ENCODE results near the gene ELOVL1. TPM values are rescaled to one million over a fixed set of nuclear protein-coding genes. Genes with fewer than 3 reads are reported as not detected.

ELOVL1 gene
- total and polyA plus RNA-seq, 2 of the 13 experiments (the other 11 are each of a cell fraction or from before 2014, with no cell fraction given) = 55.2 to 77.4 TPM

DNA sequence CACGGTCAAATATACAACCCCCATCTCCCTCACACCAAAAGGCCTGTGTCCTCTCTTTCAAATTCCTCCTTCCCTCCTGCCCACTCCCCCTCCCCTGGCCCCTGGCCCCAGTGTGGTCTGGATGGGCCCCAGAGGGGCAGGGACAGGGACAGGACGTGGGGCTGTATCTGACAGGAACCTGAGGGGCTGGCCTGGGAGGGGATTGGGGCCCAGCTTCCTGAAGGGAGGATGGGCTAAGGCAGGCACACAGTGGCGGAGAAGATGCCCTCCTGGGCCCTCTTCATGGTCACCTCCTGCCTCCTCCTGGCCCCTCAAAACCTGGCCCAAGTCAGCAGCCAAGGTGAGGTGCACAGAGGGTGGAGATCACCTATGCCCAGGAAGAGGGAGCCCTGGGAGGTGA is 30.2 kb downstream of the ELOVL1 start, which contains the start of gene MPL:
TSS of gene MPL (plus strand) at position 231 of the 400 bp plus-strand sequence. CDS start at position 262, 31 bp downstream.
- no peaks in the 10 kb centered on the region for H4K20me1 ChIP-seq (ENCODE audit: insufficient read depth, low read length)
- no peak within 1 kb of the TSS for H3K27ac ChIP-seq (ENCODE audit: extremely low read length, insufficient read depth, low read length)
- peaks cover 29% of the 10 kb centered on the region for H3K4me1 ChIP-seq (ENCODE audit: insufficient read depth, low read length)
- POLR2A ChIA-PET = no interaction called here
- 27% methylated on average over 3 of the region's 3 CpGs for WGBS (ENCODE audit: low lambda C conversion rate)
- no peak within 1 kb of the TSS for H3K9ac ChIP-seq (ENCODE audit: insufficient read depth, low read depth, low read length)
- DNase-seq (ENCODE audit: low spot score) = no peak
- H3K9me3 ChIP-seq (ENCODE audit: low read length) = no peaks in the 10 kb centered on the region
- H3K27me3 ChIP-seq (ENCODE audit: control insufficient read depth in 1 of 2, insufficient read depth in 2 of 2, low read length in 2 of 2) = no peaks in the 10 kb centered on the region; a peak in 1 of 5 replicates
- in situ Hi-C loops (cut with HindIII; ENCODE audit: extremely low pct_ligation_motif_present, low pct_unique_long_range_greater_than_20kb) = no loop called here
- ATAC-seq = no peak
- no peak for FAIRE-seq
- no peaks in the 10 kb centered on the region for H3K36me3 ChIP-seq (replicated peaks in 1 of 2; ENCODE audit: control insufficient read depth in 1 of 2, insufficient read depth in 2 of 2, low read length in 2 of 2)
- no peak within 1 kb of the TSS for H3K4me2 ChIP-seq (ENCODE audit: low read depth, low read length)
- no peaks in the 10 kb centered on the region for H3K79me2 ChIP-seq (ENCODE audit: insufficient read depth, low read length)
- BruUV-seq (replicated peaks) = no TSS peak
- intact Hi-C loops (cut with micrococcal nuclease; ENCODE audit: unreplicated experiment) = no loop called here
- no peak for TF ChIP-seq ZNF7 (CRISPR knock-in tag; IDR thresholded peaks at IDR 0.05)
- no peak for TF ChIP-seq ZBED4 (CRISPR knock-in tag; IDR thresholded peaks at IDR 0.05; ENCODE audit: borderline replicate concordance)
- TF ChIP-seq ZFAT (CRISPR knock-in tag; conservative IDR thresholded peaks at IDR 0.05) = no peak
- no peak for TF ChIP-seq CHD2 (IDR thresholded peaks at IDR 0.05; ENCODE audit: low read depth, low read length)
- no peak for TF ChIP-seq ZSCAN25 (CRISPR knock-in tag; IDR thresholded peaks at IDR 0.05)
- no peak for TF ChIP-seq MTA1 (CRISPR knock-in tag; IDR thresholded peaks at IDR 0.05; ENCODE audit: borderline replicate concordance)
- TF ChIP-seq, protein P1, sequence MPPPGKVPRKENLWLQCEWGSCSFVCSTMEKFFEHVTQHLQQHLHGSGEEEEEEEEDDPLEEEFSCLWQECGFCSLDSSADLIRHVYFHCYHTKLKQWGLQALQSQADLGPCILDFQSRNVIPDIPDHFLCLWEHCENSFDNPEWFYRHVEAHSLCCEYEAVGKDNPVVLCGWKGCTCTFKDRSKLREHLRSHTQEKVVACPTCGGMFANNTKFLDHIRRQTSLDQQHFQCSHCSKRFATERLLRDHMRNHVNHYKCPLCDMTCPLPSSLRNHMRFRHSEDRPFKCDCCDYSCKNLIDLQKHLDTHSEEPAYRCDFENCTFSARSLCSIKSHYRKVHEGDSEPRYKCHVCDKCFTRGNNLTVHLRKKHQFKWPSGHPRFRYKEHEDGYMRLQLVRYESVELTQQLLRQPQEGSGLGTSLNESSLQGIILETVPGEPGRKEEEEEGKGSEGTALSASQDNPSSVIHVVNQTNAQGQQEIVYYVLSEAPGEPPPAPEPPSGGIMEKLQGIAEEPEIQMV (CRISPR knock-in tag; IDR thresholded peaks at IDR 0.05; ENCODE audit: low read depth) = no peak
- TF ChIP-seq BRF2 (CRISPR knock-in tag; IDR thresholded peaks at IDR 0.05) = no peak
- TF ChIP-seq ZUFSP (CRISPR knock-in tag; IDR thresholded peaks at IDR 0.05; ENCODE audit: borderline replicate concordance) = no peak
- TF ChIP-seq ELF1 (CRISPR knock-in tag; IDR thresholded peaks at IDR 0.05) = no peak
- no peak for TF ChIP-seq KLF13 (CRISPR knock-in tag; IDR thresholded peaks at IDR 0.05)
- TF ChIP-seq, protein P2, sequence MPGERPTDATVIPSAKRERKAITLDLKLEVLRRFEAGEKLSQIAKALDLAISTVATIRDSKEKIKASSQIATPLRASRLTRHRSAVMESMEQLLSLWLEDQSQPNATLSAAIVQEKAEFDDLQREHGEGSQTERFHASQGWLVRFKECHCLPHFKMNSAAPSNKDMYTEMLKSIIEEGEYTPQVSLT (CRISPR knock-in tag; IDR thresholded peaks at IDR 0.05; ENCODE audit: borderline replicate concordance, low read depth) = no peak
- TF ChIP-seq, protein P3, sequence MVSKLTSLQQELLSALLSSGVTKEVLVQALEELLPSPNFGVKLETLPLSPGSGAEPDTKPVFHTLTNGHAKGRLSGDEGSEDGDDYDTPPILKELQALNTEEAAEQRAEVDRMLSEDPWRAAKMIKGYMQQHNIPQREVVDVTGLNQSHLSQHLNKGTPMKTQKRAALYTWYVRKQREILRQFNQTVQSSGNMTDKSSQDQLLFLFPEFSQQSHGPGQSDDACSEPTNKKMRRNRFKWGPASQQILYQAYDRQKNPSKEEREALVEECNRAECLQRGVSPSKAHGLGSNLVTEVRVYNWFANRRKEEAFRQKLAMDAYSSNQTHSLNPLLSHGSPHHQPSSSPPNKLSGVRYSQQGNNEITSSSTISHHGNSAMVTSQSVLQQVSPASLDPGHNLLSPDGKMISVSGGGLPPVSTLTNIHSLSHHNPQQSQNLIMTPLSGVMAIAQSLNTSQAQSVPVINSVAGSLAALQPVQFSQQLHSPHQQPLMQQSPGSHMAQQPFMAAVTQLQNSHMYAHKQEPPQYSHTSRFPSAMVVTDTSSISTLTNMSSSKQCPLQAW (CRISPR knock-in tag; IDR thresholded peaks at IDR 0.05) = no peak
- no peak for TF ChIP-seq MYC (CRISPR knock-in tag; IDR thresholded peaks at IDR 0.05; ENCODE audit: borderline replicate concordance)
- CTCF ChIA-PET (ENCODE audit: low intra/inter-chr PET ratio, low total read pairs) = no interaction called here
- H3K4me3 ChIP-seq (replicated peaks in 1 of 3; ENCODE audit: insufficient read depth in 1 of 3, low read depth in 2 of 3, low read length in 3 of 3) = no peak within 1 kb of the TSS
- no peak within 1 kb of the TSS for H2AFZ ChIP-seq (ENCODE audit: low read length)
